GM13976 (cell line): ENCODE measurements around the gene RALY.

Experiments used
- DNase-seq: peaks from one replicate; pipeline ENCODE4 v3.0.0; 2012; ENCODE audit warnings: low spot score
- CTCF ChIP-seq: IDR thresholded peaks from 2 replicates; pipeline ENCODE4 v1.5.1; 2012; ENCODE audit warnings: borderline replicate concordance, mild to moderate bottlenecking; ENCODE audit not compliant: insufficient read depth; ENCODE audit errors: extremely low read depth, missing control alignments, control extremely low read depth
- in situ Hi-C: fragments of 300-500 bp; cut with MboI; formaldehyde crosslinking; loops from one replicate; pipeline ENCODE4 v1.12.0; 2022; ENCODE audit warnings: low sequenced_read_pairs, mixed read lengths, inconsistent platforms; ENCODE audit not compliant: unreplicated experiment

RALY gene

GRCh38 chr20:34010405-34010931, 16.8 kb downstream of the RALY start:
- in situ Hi-C loops: no loop called here
- TF ChIP-seq CTCF: no peak
- no peak for DNase-seq

DNA sequence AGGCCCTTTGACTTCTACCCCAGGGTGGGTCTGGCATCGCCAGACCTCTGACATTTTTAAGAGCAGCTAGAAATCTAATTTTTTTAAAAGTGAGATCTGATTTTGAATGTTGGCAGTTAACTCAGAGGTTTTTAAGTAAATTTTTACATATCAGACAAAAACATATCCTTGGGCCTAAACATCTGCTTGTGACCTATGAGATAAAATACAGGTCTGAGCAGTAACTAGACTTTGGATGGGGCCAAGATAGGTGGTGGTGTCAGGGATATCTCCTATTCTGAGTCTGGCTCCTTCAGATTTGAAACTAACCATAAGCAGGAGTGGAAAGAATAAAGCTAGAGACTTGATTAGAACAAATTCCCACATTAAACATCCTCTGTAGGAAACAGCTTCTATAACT, 17.6 kb downstream of the RALY start:
- DNase-seq: no peak
- in situ Hi-C loops: no loop called here
- no peak for TF ChIP-seq CTCF

- in situ Hi-C loops: no loop called here
- no peak for DNase-seq
- TF ChIP-seq CTCF: no peak
These were observed 18.6 kb downstream of the RALY start for GRCh38 chr20:34012330-34012729.

DNA sequence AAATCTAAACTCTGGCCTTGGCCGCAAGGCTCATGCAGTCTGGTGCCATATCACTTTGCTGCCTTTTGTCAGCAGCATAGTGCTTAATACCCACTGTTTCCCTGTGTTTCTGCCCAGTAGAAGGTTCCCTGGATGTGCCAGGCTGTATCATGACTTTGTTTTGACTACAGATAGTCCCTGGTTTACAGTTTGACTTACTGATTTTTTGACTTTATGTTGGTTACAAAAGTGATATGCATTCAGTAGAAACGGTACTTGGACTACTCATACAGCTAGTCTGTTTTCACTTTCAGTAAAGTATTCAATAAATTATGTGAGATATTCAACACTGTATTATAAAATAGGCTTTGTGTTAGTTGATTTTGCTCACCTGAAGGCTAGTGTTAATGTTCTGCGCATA, 19.0 kb downstream of the RALY start:
- in situ Hi-C loops: no loop called here
- TF ChIP-seq CTCF: no peak
- DNase-seq: no peak

DNA sequence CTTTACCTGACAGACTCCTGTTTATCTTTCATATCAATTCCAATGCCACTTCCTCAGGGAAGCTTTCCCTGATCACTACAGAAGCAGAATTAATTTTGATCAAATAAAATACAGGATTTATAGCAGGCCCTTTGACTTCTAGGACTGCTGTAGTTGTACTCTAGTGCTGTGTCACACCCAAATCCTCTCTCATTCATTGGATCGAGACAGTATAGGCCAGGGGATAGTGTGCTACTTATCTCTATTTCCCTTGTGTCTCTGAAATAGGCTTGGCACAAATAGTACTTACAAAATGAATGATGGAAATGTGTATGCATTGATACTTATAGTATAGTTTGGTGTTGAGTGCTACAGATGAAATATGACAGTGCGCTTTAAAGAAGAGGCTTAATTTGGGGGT, 19.8 kb downstream of the RALY start:
- in situ Hi-C loops: no loop called here
- no peak for DNase-seq

GRCh38 chr20:34014878-34015277, 21.2 kb downstream of the RALY start:
- no peak for DNase-seq
- in situ Hi-C loops: no loop called here
- no peak for TF ChIP-seq CTCF

More for the DNA sequence above, 19.8 kb downstream of the RALY start:
- no peak for TF ChIP-seq CTCF
